DOHH2 (cell line): Measurements from ENCODE around the gene LGALS3BP.

ENCODE experiments used
- H3F3A ChIP-seq: fragments of 200-600 bp; sonication (generic), shearing (Covaris generic); 2 replicates; pipeline ENCODE4 v1.6.0; 2016; ENCODE audit warnings: antibody characterized with exemption, mild to moderate bottlenecking; ENCODE audit not compliant: control insufficient read depth, insufficient read depth
- H3K27ac ChIP-seq: fragments of 200-600 bp; sonication (generic); 2 replicates; pipeline ENCODE4 v1.5.1; 2014; ENCODE audit warnings: low read depth, mild to moderate bottlenecking, low read length, moderate library complexity
- H3K27me3 ChIP-seq: fragments of 200-600 bp; sonication (generic); 2 replicates; pipeline ENCODE4 v1.6.1; 2014; ENCODE audit warnings: mild to moderate bottlenecking, low read length, mixed read lengths; ENCODE audit not compliant: control insufficient read depth
- H3K36me3 ChIP-seq: fragments of 200-600 bp; sonication (generic); 2 replicates; pipeline ENCODE4 v1.6.1; 2014; ENCODE audit warnings: mild to moderate bottlenecking, low read length, moderate library complexity, mixed read lengths; ENCODE audit not compliant: control insufficient read depth
- H3K4me1 ChIP-seq: fragments of 200-600 bp; sonication (generic); 2 replicates; pipeline ENCODE4 v1.6.1; 2014; ENCODE audit warnings: mild to moderate bottlenecking, low read length, mixed read lengths; ENCODE audit not compliant: control insufficient read depth
- H3K4me2 ChIP-seq: fragments of 200-600 bp; sonication (generic); 2 replicates; pipeline ENCODE4 v1.6.0; 2014; ENCODE audit warnings: mild to moderate bottlenecking, low read length, moderate library complexity
- H3K4me3 ChIP-seq: fragments of 200-600 bp; sonication (generic); 2 replicates; pipeline ENCODE4 v1.5.1; 2014; ENCODE audit warnings: mild to moderate bottlenecking, low read length, mixed read lengths
- H3K79me2 ChIP-seq: fragments of 200-600 bp; sonication (generic); 2 replicates; pipeline ENCODE4 v1.6.1; 2014; ENCODE audit warnings: mild to moderate bottlenecking, low read length, mixed read lengths; ENCODE audit not compliant: control insufficient read depth
- H3K9me2 ChIP-seq: fragments of 200-600 bp; sonication (generic); replicated peaks from 2 replicates; pipeline ENCODE4 v1.6.1; 2014; ENCODE audit warnings: mild to moderate bottlenecking, low read length, mixed read lengths; ENCODE audit not compliant: control insufficient read depth
- H3K9me3 ChIP-seq: fragments of 200-600 bp; sonication (generic); 2 replicates; pipeline ENCODE4 v1.6.1; 2014; ENCODE audit warnings: antibody characterized with exemption, low read length, mixed read lengths; ENCODE audit not compliant: control insufficient read depth, insufficient read depth
- H4K20me1 ChIP-seq: fragments of 200-600 bp; sonication (generic); 2 replicates; pipeline ENCODE4 v1.6.0; 2014; ENCODE audit warnings: low read depth, mild to moderate bottlenecking, antibody characterized with exemption, low read length, moderate library complexity; ENCODE audit not compliant: control insufficient read depth, insufficient read depth
- EZH2phosphoT487 ChIP-seq: fragments of 200-600 bp; sonication (generic); IDR thresholded peaks from 2 replicates; pipeline ENCODE4 v1.6.1; 2017; ENCODE audit warnings: borderline replicate concordance, mild to moderate bottlenecking, antibody characterized with exemption, low read length, moderate library complexity, mixed read lengths
- TF ChIP-seq, protein P1 (sequence below): fragments of 200-600 bp; sonication (generic); IDR thresholded peaks from one replicate; pipeline ENCODE4 v1.5.1; 2014; ENCODE audit warnings: antibody characterized with exemption, mild to moderate bottlenecking, low read depth, low read length; ENCODE audit not compliant: poor library complexity, severe bottlenecking

The LGALS3BP gene

GRCh38 chr17:78962345-78962983 is 17.3 kb downstream of the LGALS3BP start:
- Histone ChIP-seq H3K27ac (no peak overlapping the region), H3K9me2 (no peaks in the 10 kb centered on the region), H3K4me3 (no peak overlapping the region), H3F3A (no peaks in the 10 kb centered on the region), H3K9me3 (no peaks in the 10 kb centered on the region), H3K27me3 (no peaks in the 10 kb centered on the region), H3K79me2 (no peaks in the 10 kb centered on the region), H3K36me3 (no peaks in the 10 kb centered on the region), H4K20me1 (0 out of 2 replicates have a peak, but pooled peaks cover 4% of the 10 kb centered on the region), H3K4me1 (peaks cover 29% of the 10 kb centered on the region), H3K4me2 (no peak overlapping the region)
- no peak for TF ChIP-seq EZH2phosphoT487
- TF ChIP-seq, protein P1, sequence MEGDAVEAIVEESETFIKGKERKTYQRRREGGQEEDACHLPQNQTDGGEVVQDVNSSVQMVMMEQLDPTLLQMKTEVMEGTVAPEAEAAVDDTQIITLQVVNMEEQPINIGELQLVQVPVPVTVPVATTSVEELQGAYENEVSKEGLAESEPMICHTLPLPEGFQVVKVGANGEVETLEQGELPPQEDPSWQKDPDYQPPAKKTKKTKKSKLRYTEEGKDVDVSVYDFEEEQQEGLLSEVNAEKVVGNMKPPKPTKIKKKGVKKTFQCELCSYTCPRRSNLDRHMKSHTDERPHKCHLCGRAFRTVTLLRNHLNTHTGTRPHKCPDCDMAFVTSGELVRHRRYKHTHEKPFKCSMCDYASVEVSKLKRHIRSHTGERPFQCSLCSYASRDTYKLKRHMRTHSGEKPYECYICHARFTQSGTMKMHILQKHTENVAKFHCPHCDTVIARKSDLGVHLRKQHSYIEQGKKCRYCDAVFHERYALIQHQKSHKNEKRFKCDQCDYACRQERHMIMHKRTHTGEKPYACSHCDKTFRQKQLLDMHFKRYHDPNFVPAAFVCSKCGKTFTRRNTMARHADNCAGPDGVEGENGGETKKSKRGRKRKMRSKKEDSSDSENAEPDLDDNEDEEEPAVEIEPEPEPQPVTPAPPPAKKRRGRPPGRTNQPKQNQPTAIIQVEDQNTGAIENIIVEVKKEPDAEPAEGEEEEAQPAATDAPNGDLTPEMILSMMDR = no peak

DNA sequence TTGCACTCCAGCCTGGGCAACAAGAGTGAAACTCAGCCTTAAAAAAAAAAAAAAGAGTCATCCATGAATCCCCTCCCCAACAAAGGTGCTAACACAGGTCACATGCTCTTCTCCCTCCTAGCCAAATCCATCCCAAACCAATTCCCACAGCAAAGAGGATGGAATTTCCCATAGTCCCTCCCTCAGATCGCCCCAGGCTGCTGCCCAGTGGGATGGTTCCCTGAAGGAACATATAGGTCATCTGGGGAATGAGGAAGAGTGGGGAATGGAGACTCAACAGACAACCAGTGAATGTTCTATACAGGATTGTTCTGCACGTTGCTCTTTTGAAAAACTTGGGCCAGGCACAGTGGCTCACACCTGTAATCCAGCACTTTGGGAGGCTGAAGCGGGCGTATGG is 18.2 kb downstream of the LGALS3BP start:
- Histone ChIP-seq H3K4me2 (no peak overlapping the region), H4K20me1 (0 out of 2 replicates have a peak, but pooled peaks cover 4% of the 10 kb centered on the region), H3K4me1 (peaks cover 27% of the 10 kb centered on the region), H3K9me2 (no peaks in the 10 kb centered on the region), H3F3A (no peaks in the 10 kb centered on the region), H3K4me3 (no peak overlapping the region), H3K9me3 (no peaks in the 10 kb centered on the region), H3K27ac (no peak overlapping the region), H3K79me2 (no peaks in the 10 kb centered on the region), H3K27me3 (no peaks in the 10 kb centered on the region), H3K36me3 (no peaks in the 10 kb centered on the region)
- no peak for TF ChIP-seq EZH2phosphoT487
- TF ChIP-seq, protein P1 = no peak

- H3K4me2 ChIP-seq = no peak overlapping the region
- no peaks in the 10 kb centered on the region for H3F3A ChIP-seq
- H3K27me3 ChIP-seq = no peaks in the 10 kb centered on the region
- 0 out of 2 replicates have a peak, but pooled peaks cover 4% of the 10 kb centered on the region for H4K20me1 ChIP-seq
- no peaks in the 10 kb centered on the region for H3K9me3 ChIP-seq
- H3K36me3 ChIP-seq = no peaks in the 10 kb centered on the region
- no peaks in the 10 kb centered on the region for H3K79me2 ChIP-seq
- no peak overlapping the region for H3K4me3 ChIP-seq
- no peak for TF ChIP-seq EZH2phosphoT487
- TF ChIP-seq, protein P1 = no peak
- H3K9me2 ChIP-seq = no peaks in the 10 kb centered on the region
- H3K4me1 ChIP-seq = peaks cover 21% of the 10 kb centered on the region
- no peak overlapping the region for H3K27ac ChIP-seq
Observed at GRCh38 chr17:78960928-78961327, 18.8 kb downstream of the LGALS3BP start.
